ENCODE data around the gene PXDN. TPM values are rescaled to one million over a fixed set of nuclear protein-coding genes. Genes with fewer than 3 reads are reported as not detected.

Gene PXDN
- total RNA-seq, 1 experiment from 2014 or later = 0.25 TPM

DNA sequence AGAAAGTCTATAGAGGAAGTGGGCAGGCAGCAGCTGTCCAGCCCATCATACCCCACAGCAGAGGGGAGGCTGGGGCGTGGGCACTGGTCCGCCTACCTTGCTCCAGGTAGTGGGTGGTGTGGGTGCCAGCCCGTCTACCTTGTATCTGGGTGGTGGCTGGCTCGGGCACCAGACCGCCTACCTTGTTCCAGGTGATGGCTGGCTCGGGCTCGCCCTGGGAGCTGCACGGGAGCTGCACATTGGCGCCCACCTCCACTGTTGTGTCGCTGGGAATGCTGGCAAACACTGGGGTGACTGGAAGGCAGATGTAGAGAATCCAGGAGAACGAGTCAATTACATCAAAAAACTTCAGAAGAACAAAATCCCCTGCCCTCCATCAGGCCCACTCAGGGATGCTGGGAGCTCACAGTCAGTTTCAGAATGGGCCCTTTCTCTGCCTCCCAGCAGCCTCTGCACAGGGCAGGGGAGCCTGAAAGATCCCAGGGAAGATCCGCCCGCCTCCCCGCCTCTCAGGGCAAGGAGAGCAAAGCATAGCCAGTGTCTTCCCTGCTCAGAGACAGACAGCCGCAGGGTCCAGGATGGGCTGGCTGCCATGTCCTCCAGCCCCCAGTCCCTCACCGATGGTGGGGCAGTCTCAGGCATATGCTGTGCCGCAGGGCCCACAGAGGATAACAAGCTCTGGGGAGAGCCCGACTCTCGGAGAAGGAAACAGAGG is 82.3 kb downstream of the PXDN start:
- no peaks in the 10 kb centered on the region for H3K36me3 Mint-ChIP-seq (ENCODE audit: insufficient read depth, unreplicated experiment)
- no peaks in the 10 kb centered on the region for H3K4me1 Mint-ChIP-seq (ENCODE audit: low read depth, unreplicated experiment)
- H3K36me3 ChIP-seq (ENCODE audit: control insufficient read depth, insufficient read depth, low read length) = no peaks in the 10 kb centered on the region

DNA sequence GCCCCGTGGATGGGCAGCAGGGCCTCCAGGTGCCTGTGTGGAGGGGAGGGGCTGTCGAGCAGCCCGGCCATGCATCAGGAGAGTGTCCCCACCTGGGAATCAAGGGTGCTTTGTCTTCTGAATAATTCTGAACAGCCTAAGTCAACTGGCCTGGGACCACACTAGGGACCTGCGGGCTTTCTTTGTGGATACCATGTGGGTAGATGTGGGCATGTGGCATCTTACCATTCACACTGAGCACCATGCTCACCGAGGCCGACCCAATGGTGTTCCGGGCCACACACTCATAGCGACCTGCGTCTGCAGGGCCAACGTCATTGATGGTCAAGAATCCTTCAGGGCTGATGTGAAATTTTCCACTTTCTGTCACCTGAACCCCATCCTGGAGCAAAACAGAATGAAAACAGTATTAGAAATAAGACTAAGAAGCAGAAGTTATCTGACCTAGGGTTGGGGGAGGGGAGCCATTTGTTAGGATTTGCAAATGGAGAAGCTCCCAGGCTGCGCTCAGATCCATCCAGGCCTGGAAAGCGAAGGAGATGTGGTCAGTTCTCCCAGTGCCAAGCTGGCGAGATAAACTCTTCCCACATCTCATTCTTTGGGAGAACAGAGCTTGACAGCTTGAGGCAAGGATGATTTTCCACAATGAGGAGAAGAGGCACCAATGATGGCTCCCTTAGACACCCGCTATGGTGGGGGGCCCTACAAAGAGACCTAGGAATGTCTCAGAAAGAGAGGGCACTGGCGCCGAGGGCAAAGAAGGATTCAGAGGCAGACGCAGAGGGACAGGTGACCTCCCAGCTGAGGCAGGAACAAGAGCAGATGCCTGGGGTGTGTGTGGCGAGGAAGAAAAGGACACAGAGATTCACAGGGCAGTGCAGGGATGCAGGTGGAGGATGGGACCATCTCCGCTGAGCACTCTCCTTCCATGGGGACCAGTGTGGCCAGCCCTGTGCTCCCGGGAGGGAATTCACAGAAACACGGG is 83.4 kb downstream of the PXDN start:
- intact Hi-C loops (cut with micrococcal nuclease; ENCODE audit: unreplicated experiment) = no loop called here
- no peaks in the 10 kb centered on the region for H3K9me3 Mint-ChIP-seq (ENCODE audit: unreplicated experiment)
- no peaks in the 10 kb centered on the region for H3K4me1 Mint-ChIP-seq (ENCODE audit: low read depth, unreplicated experiment)
- Histone ChIP-seq H3K9me3 (no peaks in the 10 kb centered on the region), H3K4me3 (ENCODE audit: low read depth, low read length) (no peak overlapping the region), H3K4me1 (no peaks in the 10 kb centered on the region), H3K36me3 (ENCODE audit: control insufficient read depth, insufficient read depth, low read length) (no peaks in the 10 kb centered on the region), H3K27me3 (replicated peaks; ENCODE audit: control insufficient read depth, insufficient read depth, low read length) (no peaks in the 10 kb centered on the region)
- CTCF ChIA-PET = no interaction called here
- DNase-seq = no peak
- TF ChIP-seq, protein P1, sequence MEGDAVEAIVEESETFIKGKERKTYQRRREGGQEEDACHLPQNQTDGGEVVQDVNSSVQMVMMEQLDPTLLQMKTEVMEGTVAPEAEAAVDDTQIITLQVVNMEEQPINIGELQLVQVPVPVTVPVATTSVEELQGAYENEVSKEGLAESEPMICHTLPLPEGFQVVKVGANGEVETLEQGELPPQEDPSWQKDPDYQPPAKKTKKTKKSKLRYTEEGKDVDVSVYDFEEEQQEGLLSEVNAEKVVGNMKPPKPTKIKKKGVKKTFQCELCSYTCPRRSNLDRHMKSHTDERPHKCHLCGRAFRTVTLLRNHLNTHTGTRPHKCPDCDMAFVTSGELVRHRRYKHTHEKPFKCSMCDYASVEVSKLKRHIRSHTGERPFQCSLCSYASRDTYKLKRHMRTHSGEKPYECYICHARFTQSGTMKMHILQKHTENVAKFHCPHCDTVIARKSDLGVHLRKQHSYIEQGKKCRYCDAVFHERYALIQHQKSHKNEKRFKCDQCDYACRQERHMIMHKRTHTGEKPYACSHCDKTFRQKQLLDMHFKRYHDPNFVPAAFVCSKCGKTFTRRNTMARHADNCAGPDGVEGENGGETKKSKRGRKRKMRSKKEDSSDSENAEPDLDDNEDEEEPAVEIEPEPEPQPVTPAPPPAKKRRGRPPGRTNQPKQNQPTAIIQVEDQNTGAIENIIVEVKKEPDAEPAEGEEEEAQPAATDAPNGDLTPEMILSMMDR (IDR thresholded peaks at IDR 0.05; ENCODE audit: insufficient read depth in 1 of 2, low read depth in 1 of 2, low read length in 1 of 2, severe bottlenecking in 1 of 2, unreplicated experiment in 1 of 2) = no peak
- no peak overlapping the region for H3K27ac Mint-ChIP-seq (ENCODE audit: unreplicated experiment)
- BruUV-seq (replicated peaks) = no TSS peak
- peaks cover 14% of the 10 kb centered on the region for H3K27me3 Mint-ChIP-seq (ENCODE audit: insufficient read depth, unreplicated experiment)
- H3K4me3 Mint-ChIP-seq (ENCODE audit: unreplicated experiment) = no peak overlapping the region
- POLR2A ChIA-PET = no interaction called here
- H3K36me3 Mint-ChIP-seq (ENCODE audit: insufficient read depth, unreplicated experiment) = no peaks in the 10 kb centered on the region

More for the DNA sequence above, 82.3 kb downstream of the PXDN start:
- H3K4me1 ChIP-seq = no peaks in the 10 kb centered on the region
- H3K27ac Mint-ChIP-seq (ENCODE audit: unreplicated experiment) = no peak overlapping the region
- H3K9me3 ChIP-seq = no peaks in the 10 kb centered on the region
- no peak overlapping the region for H3K4me3 ChIP-seq (ENCODE audit: low read depth, low read length)
- CTCF ChIA-PET = no interaction called here
- H3K27me3 Mint-ChIP-seq (ENCODE audit: insufficient read depth, unreplicated experiment) = peaks cover 16% of the 10 kb centered on the region
- TF ChIP-seq, protein P1 (IDR thresholded peaks at IDR 0.05; ENCODE audit: insufficient read depth in 1 of 2, low read depth in 1 of 2, low read length in 1 of 2, severe bottlenecking in 1 of 2, unreplicated experiment in 1 of 2) = no peak
- BruUV-seq (replicated peaks) = no TSS peak
- no peak overlapping the region for H3K4me3 Mint-ChIP-seq (ENCODE audit: unreplicated experiment)
- no peaks in the 10 kb centered on the region for H3K27me3 ChIP-seq (replicated peaks; ENCODE audit: control insufficient read depth, insufficient read depth, low read length)
- no peak for DNase-seq
- intact Hi-C loops (cut with micrococcal nuclease; ENCODE audit: unreplicated experiment) = no loop called here
- H3K9me3 Mint-ChIP-seq (ENCODE audit: unreplicated experiment) = no peaks in the 10 kb centered on the region
- POLR2A ChIA-PET = no interaction called here

DNA sequence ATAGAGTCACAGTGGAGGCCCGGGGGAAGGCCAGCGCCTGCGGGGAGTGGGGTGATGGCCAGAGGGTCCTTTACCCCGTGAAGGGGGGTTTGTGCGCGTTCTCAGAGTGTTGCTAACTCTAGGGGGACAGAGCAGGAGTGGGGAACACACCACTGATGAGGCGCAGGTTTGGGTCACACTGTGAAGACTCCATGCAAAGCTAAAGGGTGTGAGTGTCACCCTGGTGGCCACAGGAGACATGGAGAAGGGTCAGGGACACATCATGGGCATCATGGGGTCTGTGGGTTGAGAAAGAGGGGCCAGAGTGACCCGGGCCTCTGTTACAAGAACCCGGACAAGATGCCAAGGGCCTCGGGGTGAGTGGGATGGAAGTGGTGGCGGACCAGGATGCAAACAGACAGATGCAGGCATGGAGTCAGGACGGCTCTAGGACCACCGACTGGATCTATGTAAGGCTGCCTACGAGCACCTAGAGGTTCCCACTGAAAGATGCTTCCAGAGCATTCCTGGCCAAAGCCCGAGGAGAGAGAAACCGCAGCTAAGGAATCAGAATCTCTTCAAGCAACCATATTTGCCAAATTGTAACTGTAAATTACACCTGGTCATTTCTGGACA is 84.3 kb downstream of the PXDN start:
- no peaks in the 10 kb centered on the region for H3K9me3 Mint-ChIP-seq (ENCODE audit: unreplicated experiment)
- no peaks in the 10 kb centered on the region for H3K27me3 ChIP-seq (replicated peaks; ENCODE audit: control insufficient read depth, insufficient read depth, low read length)
- ChIA-PET POLR2A (no interaction called here), CTCF (no interaction called here)
- H3K27me3 Mint-ChIP-seq (ENCODE audit: insufficient read depth, unreplicated experiment) = peaks cover 13% of the 10 kb centered on the region
- H3K4me1 Mint-ChIP-seq (ENCODE audit: low read depth, unreplicated experiment) = no peaks in the 10 kb centered on the region
- no peaks in the 10 kb centered on the region for H3K36me3 ChIP-seq (ENCODE audit: control insufficient read depth, insufficient read depth, low read length)
- H3K4me3 ChIP-seq (ENCODE audit: low read depth, low read length) = no peak overlapping the region
- intact Hi-C loops (cut with micrococcal nuclease; ENCODE audit: unreplicated experiment) = loop anchor here (5.0 kb wide), 1 partner anchor 92 kb away; no protein-coding TSS in a partner anchor
- no peaks in the 10 kb centered on the region for H3K9me3 ChIP-seq
- no peak for DNase-seq
- BruUV-seq (replicated peaks) = no TSS peak
- H3K4me1 ChIP-seq = no peaks in the 10 kb centered on the region
- no peak overlapping the region for H3K27ac Mint-ChIP-seq (ENCODE audit: unreplicated experiment)
- no peak overlapping the region for H3K4me3 Mint-ChIP-seq (ENCODE audit: unreplicated experiment)
- no peaks in the 10 kb centered on the region for H3K36me3 Mint-ChIP-seq (ENCODE audit: insufficient read depth, unreplicated experiment)
- TF ChIP-seq, protein P1 (IDR thresholded peaks at IDR 0.05; ENCODE audit: insufficient read depth in 1 of 2, low read depth in 1 of 2, low read length in 1 of 2, severe bottlenecking in 1 of 2, unreplicated experiment in 1 of 2) = no peak
